ENCODE data around the gene CFAP65.

GRCh38 chr2:219042157-219042556 is 841 bp upstream of the CFAP65 start:
- TF ChIP-seq CTCF (optimal IDR thresholded peaks at IDR 0.05 in 1 of 3, IDR thresholded peaks at IDR 0.05 in 1 of 3, conservative IDR thresholded peaks at IDR 0.05 in 1 of 3; ENCODE audit: extremely low read depth in 1 of 3, insufficient read depth in 2 of 3, low read length in 3 of 3) (no peak), EZH2 (IDR thresholded peaks at IDR 0.05; ENCODE audit: low read length) (no peak)

All from keratinocyte (primary cell).